ENCODE results near the gene ZNF138. TPM values are rescaled to one million over a fixed set of nuclear protein-coding genes. Genes with fewer than 3 reads are reported as not detected.
"Not testable (repeated sequence)": the region's sequence is repeated elsewhere in the genome, so short reads cannot be mapped to it uniquely, and the experiment has no call there.

The ZNF138 gene
- total and polyA plus RNA-seq, 8 donors = 1.8 to 35.6 (median 7.4) TPM

- Histone ChIP-seq H3K36me3 (peaks cover 0 to 27% (median 16%) of the 10 kb centered on the region in 4 donors), H3K9me3 (no peaks in the 10 kb centered on the region), H3K4me1 (peaks cover 5 to 24% (median 13%) of the 10 kb centered on the region in 4 donors), H3K27me3 (no peaks in the 10 kb centered on the region), H3K4me3 (peak overlapping the region; percentile 70 to 83 (median 74)), H3K27ac (peak overlapping the region in 1 of 5 donors; percentile 77)
- TF ChIP-seq EP300 (IDR thresholded peaks at IDR 0.05) = no peak
- no peak for TF ChIP-seq POLR2AphosphoS5 (IDR thresholded peaks at IDR 0.05)
- TF ChIP-seq CTCF (IDR thresholded peaks at IDR 0.05) = no peak
- no peak for TF ChIP-seq POLR2A (IDR thresholded peaks at IDR 0.05)
- WGBS, 5 donors = 6 to 23% (median 14%) methylated on average over 1 of the region's 1 CpG
- DNase-seq = no peak
- intact Hi-C loops (cut with DNase I; ENCODE audit: low total_unique reads) = no loop called here
Observed at GRCh38 chr7:64795176-64795575, 948 bp downstream of the ZNF138 start.

GRCh38 chr7:64799169-64799568 lies 4.9 kb downstream of the ZNF138 start:
- DNase-seq; H3K9me3 ChIP-seq; H3K4me3 ChIP-seq; H3K27me3 ChIP-seq; intact Hi-C loops (cut with DNase I; ENCODE audit: low total_unique reads); H3K27ac ChIP-seq: not testable (repeated sequence)
- WGBS, 5 donors = 94 to 99% (median 98%) methylated on average over 8 of the region's 8 CpGs
- H3K36me3 ChIP-seq = peaks cover 0 to 46% (median 34%) of the 10 kb centered on the region in 4 donors
- H3K4me1 ChIP-seq = peaks cover 5 to 19% (median 11%) of the 10 kb centered on the region in 4 donors

GRCh38 chr7:64802699-64803098 lies 8.5 kb downstream of the ZNF138 start:
- TF ChIP-seq CTCF (IDR thresholded peaks at IDR 0.05) = no peak
- TF ChIP-seq POLR2AphosphoS5 (IDR thresholded peaks at IDR 0.05) = no peak
- TF ChIP-seq EP300 (IDR thresholded peaks at IDR 0.05) = no peak
- TF ChIP-seq POLR2A (IDR thresholded peaks at IDR 0.05) = no peak
- Histone ChIP-seq H3K9me3 (no peaks in the 10 kb centered on the region), H3K27me3 (no peaks in the 10 kb centered on the region), H3K36me3 (peaks cover 4 to 49% (median 41%) of the 10 kb centered on the region in 4 donors), H3K4me1 (no peaks in the 10 kb centered on the region), H3K4me3 (no peak overlapping the region), H3K27ac (no peak overlapping the region)
- DNase-seq = no peak
- intact Hi-C loops (cut with DNase I; ENCODE audit: low total_unique reads) = no loop called here
- 55 to 62% (median 58%) methylated on average over 2 of the region's 2 CpGs for WGBS, 5 donors

- TF ChIP-seq CTCF (IDR thresholded peaks at IDR 0.05) = no peak
- no peak for TF ChIP-seq POLR2A (IDR thresholded peaks at IDR 0.05)
- no peak for TF ChIP-seq POLR2AphosphoS5 (IDR thresholded peaks at IDR 0.05)
- no peak for TF ChIP-seq EP300 (IDR thresholded peaks at IDR 0.05)
- Histone ChIP-seq H3K4me1 (no peaks in the 10 kb centered on the region), H3K9me3 (no peaks in the 10 kb centered on the region), H3K4me3 (no peak overlapping the region), H3K36me3 (peaks cover 4 to 28% (median 25%) of the 10 kb centered on the region in 4 donors), H3K27ac (no peak overlapping the region), H3K27me3 (no peaks in the 10 kb centered on the region)
- 91 to 98% (median 95%) methylated on average over 4 of the region's 4 CpGs for WGBS, 5 donors
- intact Hi-C loops (cut with DNase I; ENCODE audit: low total_unique reads) = no loop called here
- no peak for DNase-seq
Observed at GRCh38 chr7:64807731-64808365, 13.6 kb downstream of the ZNF138 start.

- no peaks in the 10 kb centered on the region for H3K27me3 ChIP-seq
- TF ChIP-seq POLR2AphosphoS5 (IDR thresholded peaks at IDR 0.05) (no peak), EP300 (IDR thresholded peaks at IDR 0.05) (no peak), CTCF (IDR thresholded peaks at IDR 0.05) (no peak), POLR2A (IDR thresholded peaks at IDR 0.05) (no peak)
- no peaks in the 10 kb centered on the region for H3K4me1 ChIP-seq
- intact Hi-C loops (cut with DNase I; ENCODE audit: low total_unique reads) = no loop called here
- peaks cover 0 to 20% (median 15%) of the 10 kb centered on the region in 4 donors for H3K36me3 ChIP-seq
- no peak for DNase-seq
- no peak overlapping the region for H3K4me3 ChIP-seq
- no peaks in the 10 kb centered on the region for H3K9me3 ChIP-seq
- H3K27ac ChIP-seq = no peak overlapping the region
Observed at GRCh38 chr7:64811767-64812166, 17.5 kb downstream of the ZNF138 start.
